Renal cortical epithelial cell (primary cell): Measurements from ENCODE around the gene NEK1. TPM values are rescaled to one million over a fixed set of nuclear protein-coding genes. Genes with fewer than 3 reads are reported as not detected.
"Not testable (repeated sequence)": the region's sequence is repeated elsewhere in the genome, so short reads cannot be mapped to it uniquely, and the experiment has no call there.

Experiments
- DNase-seq: peaks from one replicate; pipeline ENCODE4 v3.0.0-alpha.2; 2011; ENCODE audit warnings: low read depth
- total RNA-seq: library from RNA; depleted of rRNA; stranded (reverse); fragments of >200 nt; gene quantifications from 2 replicates; pipeline ENCODE4 v1.2.3, GENCODE V29; 2014

The NEK1 gene
- total RNA-seq, 1 donor from 2014 or later, result 20.2 TPM

DNA sequence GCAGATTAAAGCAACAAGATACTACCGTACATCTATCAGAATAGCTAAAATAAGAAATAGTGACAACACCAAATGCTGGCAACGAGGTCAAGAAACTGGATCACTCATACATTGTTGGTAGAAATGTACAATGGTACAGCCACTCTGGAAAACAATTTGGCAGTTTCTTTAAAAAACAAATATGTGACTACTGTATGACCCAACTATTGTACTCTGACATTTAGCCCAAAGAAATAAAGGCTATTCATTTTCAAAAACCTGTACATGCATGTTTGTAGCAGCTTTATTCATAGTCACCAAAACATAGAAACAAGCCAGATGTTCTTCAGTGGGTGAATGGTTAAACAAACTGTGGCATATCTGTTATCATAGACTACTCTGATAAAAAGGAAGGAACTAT is 16.2 kb upstream of the NEK1 start:
- no peak for DNase-seq

DNA sequence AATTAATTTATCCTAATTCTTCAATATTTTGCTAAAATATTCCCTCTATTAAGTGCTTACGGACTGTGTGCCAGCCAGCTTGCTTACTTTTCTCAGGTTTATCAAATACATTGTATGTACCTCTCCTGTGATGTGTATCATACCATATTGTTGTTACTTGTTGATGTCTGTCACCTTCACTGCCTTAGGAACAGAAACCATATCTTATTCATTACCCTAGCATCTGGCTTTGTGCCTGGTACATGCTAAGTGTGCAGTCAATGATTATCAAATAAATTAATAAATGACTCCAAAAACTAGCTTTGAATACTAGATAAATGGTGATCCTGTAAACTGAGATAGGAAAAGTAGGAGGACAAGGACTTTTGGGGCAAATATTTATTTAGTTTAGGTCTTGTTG is 14.9 kb upstream of the NEK1 start:
- peak; percentile 91 for DNase-seq

DNA sequence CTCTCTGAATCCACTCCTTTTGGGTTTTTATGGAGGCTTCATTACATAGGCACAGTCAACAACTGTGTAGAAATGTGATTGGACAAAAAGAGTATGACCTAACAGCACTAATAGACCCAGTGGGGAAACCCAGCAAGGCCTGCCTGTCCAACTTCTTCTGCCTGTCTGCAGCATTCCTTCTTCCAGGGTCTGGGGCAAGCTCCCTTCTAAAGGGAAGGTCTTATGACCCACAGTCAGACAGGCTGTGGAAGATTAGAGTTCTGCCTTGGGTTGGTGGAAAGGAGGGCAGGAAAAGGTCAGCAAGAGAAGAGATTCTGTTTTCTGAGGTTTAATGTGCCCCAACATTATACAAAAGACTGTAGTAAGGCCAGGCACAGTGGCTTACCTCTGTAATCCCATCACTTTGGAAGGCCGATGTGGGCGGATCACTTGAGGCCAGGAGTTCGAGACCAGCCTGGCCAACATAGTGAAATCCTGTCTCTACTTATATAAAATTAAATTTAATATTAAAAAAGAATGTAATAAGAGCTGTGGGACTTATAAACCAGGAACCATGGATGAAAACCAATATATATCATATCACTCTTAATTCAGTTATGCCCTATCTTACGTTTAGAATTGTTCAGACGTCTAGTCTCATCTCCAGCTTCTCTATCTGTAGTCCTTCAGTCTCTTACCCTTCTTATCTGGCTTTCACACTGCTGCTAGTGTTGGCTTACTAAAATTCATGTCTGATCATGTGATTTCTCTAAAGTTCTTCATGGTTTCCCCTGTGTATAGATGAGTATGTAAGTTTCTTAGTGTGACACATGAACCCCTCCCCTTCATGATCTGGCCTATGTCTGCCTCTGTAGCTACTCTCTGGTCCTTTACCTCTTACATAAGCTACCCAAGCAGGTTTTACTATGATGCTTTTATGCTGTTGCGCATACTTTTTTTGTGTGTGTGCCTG is 14.2 kb upstream of the NEK1 start:
- DNase-seq, result peak; percentile 56

DNA sequence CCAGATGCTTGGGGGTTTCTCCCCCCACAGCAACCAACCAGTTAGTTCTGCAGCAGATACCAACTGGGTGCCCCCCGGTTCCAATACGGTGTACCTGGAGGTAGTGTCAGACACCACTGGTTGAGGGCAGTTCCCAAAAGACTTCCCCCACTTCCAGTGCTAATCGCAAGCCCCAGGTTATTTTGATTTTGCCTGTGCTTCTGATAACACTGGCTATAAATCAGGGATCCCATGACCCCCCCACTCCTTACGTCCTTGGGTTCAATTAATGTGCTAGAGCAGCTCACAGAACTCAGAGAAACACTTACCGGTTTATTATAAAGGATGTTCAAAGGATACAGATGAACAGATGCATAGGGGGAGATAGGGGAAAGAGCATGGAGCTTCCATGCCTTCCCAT is 13.5 kb upstream of the NEK1 start:
- no peak for DNase-seq

DNA sequence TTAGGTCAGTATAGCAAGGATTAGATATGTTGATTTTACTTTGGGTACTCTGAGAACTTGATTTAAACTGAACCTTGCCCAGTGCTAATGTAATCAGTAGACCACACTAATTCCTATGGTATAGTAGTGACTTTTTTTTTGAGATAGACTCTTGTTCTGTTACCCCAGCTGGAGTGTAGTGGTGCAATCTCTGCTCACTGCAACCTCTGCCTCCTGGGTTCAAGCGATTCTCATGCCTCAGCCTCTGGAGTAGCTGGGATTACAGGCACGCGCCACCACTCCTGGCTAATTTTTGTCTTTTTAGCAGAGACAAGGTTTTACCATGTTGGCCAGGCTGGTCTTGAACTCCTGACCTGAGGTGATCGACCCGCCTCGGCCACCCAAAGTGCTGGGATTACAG is 11.6 kb upstream of the NEK1 start:
- not testable (repeated sequence) for DNase-seq

DNA sequence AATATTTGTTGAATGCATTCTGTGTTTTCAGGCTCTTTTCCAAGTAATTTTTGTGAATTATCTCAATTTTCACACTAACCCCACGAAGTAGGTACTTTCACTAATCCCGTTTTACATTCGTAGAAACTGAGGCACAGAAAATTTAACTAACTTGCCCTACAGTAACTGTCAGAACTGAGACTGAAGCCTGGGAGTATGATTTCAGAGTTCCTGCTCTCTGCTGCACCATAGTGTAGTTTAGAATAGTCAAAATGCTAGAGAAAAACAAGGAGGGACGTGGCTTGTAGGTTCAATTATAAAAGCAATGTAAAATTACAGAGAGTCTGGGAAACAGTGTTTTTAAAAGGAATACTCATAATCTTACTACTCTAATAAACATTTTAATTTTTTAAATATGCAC is 10.2 kb upstream of the NEK1 start:
- DNase-seq, result no peak

DNA sequence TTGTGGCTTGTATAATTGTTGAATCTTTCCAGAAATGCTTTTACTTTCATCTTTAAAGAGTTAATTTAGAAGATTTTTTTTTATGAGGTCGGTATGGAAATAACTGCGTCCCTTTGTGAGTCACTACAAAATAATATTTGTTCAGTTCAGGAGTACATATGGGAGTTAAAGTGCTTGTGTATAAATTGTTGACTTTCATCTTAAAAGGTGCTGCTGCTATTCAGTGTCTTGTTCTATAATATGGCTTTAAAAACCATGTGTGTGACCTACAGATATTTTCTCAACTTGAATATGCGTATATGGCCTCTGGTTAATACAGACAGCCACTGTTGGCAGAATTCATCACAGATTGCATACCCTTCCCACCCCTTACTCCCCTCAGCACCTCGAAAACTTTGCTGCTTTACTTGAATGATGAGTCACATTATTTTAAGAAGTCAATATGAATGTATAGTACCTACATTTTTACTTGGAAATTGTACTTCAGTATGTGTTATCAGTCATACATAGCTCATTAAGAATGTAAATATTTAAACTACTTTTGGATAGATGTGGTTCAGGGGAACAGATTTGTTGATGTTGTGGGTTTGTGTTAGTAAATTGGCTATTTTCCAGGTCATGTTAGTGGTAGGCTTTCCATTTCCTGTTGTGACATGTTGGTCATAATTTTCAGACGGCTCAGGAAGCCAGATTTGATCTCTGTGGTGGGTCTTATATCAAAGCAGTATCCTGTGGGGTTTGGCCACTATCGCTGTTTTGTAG is 9.5 kb upstream of the NEK1 start:
- DNase-seq, result peak; percentile 76

DNA sequence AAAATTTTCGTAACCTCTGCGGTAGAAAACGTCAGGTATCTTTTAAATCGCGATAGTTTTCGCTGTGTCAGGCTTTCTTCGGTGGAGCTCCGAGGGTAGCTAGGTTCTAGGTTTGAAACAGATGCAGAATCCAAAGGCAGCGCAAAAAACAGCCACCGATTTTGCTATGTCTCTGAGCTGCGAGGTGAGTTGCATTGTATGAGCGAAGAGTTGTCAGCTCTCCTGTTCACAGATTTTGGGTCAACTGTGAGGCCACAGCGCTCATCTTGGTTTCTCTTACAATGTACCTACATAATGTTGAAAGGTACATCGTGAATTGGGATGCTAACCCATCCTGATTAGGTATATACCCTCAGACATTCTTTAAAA is 8.5 kb upstream of the NEK1 start:
- peak; percentile 32 for DNase-seq

DNA sequence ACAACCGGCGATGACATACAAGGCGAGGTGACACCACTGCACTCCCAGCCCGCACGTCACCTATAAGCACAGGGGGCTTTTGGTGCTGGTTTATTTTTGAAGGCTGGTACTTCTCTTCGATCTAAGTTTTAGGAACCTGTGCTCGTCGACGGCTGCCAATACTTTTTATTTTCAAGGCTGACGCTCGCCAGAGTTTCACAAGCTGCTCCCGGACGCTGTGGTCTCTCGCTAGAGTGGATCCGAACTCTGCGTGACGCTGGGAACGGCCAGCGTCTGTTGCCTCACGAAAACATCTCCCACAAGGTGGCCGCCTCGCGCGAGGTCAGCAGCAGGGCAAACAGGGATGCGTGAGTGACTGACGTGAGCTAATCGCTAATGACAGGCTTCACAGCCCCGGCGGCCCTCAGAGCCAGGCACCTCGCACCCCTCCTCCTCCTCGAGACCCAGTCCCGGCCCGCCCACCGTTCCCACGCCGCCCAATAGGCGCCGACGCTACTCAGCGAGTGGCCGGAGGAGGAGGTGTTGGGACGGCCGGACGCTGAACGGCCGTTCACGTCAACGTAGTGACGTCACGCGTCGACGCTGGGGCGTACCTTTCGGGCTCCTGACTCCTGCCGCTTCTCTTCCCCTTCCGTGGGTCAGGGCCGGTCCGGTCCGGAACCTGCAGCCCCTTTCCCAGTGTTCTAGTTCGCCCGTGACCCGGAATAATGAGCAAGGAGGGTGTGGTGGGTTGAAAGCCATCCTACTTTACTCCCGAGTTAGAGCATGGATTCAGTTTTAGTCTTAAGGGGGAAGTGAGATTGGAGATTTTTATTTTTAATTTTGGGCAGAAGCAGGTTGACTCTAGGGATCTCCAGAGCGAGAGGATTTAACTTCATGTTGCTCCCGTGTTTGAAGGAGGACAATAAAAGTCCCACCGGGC is 7.8 kb upstream of the NEK1 start, which contains the start of gene CLCN3:
CLCN3 (plus strand) TSS at position 621 of the 922 bp plus-strand sequence. CDS start 15,351 bp downstream, outside the sequence.
- DNase-seq, result peak; percentile 93

DNA sequence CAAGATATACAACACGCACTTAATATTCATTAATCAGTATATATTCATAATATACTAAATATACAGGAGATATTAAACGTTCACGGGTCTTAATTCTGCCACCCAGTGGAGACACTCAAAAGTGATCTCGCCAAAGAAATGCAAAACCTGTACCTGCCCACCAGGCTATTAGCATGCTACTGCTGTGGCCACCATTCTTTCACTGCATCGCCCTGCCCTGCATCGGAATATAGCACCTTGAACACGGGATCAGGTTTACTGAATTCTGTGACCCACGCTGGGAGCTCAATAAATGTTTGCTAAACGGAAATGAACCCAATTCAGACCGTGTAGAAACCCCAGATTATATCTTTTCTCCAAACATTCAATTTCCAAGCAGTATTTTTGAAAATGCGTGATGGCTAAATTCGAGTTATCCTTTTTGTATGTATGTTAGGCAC is 7.2 kb upstream of the NEK1 start:
- peak; percentile 73 for DNase-seq

DNA sequence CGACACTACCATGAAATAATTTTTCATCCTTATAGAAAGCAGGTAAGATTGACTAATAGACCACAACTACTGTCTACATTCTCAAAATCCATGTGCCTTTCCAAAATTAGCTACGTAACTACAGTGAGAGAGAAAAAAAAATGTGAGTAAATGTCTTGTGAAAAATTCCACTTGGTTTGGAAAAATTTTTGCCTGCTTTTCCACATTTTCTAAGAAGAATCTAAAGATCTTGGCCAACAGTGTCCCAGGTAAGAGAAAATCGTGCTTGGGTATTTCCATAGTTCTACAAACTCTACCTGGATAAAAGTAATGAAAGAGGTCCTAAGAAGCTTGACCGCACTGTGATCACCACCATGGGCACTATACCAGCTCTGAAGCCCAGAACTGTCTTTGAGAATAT is 6.6 kb upstream of the NEK1 start:
- no peak for DNase-seq

DNA sequence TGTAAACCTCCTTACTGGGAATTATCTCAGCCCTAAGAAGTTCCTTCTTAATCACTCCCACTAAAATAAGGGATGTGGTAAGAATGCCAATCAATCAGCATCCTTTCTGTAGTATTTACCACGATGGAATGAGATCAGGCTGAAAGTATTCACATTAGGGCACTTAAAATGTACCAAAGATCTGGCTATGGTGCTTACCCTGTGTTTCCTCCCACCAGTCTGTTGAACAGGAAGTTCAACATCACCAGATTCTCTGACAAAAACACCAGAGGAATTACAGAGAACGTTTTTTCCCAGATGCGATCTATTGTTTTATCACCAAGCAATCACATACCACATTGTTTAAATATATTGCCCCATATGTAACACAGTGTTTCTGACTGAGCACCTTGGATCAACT is 5.9 kb upstream of the NEK1 start:
- DNase-seq, result peak; percentile 51

DNA sequence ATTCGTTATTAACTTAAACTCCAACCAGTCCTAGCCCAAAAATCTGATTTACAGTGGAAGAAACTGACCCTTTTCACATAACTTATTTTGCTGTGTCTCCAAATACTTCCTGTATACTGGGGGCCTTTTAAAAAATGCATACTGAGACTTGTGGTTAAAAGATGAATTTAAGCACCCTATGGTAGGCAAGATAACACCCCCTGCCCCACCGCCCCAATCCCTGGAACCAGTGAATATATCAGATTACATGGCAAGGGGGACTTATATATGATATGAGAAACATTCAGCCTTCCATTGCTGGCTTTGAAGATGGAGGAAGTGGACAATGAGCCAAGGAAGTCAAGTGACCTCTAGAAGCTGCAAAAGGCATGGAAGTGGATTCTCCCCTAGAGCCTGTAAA is 4.9 kb upstream of the NEK1 start:
- DNase-seq, result no peak

DNA sequence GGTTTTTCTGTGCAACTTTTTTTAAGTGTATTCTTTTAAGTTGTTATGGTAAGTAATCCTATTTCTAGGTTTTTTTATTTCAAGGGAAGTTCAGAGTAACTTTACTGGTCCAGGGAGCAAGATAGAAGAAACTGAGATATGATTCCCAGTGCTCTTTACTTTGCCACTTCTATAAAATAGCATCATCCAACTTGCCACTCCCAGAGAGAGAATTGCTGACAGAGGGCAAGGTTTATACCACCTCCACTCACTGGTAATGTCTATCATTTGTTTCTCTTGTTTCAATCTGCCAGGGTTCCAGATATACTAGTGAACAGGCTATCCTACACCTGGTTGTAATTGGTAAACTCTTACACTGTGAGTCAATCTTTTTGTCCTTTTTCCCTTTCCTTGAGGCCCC is 4.5 kb upstream of the NEK1 start:
- DNase-seq, result no peak

DNA sequence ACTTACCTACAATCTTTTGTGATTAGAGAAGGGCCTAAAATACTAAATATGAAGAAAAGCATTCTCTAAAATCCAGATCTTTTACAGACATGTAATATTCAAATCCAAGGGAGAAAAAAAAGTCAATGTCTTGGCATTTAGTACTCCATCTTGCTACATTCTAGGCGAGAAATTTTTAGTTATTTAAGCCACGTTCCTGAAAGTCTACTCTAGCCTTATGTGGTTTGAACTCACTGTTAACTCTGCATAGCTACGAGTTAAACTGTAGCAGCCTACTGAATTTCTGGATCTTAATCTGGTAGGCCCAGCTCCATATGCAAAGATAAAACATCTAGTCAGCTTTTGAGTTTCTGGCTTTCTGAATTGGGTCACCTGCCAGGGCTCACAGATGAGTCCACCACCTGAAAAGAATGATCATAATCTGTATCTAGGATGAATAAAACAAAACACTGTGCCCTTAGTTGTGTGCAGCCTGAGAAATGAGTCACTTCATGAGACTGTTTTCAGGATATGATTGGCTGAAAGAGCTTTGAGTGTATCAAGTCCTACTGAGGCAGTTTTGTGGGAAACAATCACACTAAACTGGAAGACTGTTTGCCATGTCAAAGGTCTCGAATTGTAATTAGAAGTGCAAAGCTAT is 3.2 kb upstream of the NEK1 start:
- DNase-seq, result peak; percentile 72

DNA sequence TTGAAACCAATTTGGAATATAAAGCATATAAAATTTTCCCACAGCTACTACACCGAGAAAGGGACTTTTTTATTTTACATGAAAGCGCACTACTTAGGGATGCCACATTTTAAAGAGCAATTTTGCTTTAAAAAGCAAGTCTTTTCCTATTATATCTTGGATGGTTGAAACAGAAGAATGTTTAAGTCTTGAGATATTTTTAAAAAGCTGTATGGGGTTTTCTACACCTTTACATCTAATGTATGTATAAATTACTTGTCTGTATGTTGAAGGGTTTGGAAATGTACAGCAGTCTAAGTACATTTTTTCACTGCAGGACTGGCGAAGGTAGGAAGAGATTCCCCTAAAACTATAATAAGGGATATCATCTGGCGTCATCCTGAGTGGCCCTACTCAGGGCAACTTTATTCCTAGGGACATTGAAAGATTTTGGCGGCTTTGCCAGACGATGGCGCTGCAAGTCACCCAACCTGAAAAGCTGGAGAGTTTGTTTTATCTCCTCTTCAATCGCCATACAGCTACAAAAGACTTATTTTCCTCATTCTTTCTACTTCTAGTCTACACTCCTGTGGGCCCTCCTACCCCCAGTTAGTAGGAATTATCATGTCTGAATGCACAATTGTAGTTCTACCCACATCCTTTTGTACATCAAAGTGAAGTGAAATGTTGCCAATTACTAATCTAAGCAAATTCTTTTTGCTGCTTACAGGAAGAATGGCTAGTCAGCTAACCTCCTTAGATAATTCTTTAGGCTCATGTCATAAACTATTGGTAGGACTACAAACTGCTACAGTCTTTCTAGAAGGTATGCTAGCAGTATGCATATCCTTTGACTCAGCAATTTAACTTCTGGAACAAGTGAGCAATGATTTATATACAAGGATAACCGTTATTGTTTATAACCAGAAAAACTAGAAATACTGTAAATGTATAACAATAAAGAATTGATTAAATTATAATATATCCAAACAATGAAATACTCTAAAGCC is 782 bp upstream of the NEK1 start:
- DNase-seq, result peak; percentile 67

DNA sequence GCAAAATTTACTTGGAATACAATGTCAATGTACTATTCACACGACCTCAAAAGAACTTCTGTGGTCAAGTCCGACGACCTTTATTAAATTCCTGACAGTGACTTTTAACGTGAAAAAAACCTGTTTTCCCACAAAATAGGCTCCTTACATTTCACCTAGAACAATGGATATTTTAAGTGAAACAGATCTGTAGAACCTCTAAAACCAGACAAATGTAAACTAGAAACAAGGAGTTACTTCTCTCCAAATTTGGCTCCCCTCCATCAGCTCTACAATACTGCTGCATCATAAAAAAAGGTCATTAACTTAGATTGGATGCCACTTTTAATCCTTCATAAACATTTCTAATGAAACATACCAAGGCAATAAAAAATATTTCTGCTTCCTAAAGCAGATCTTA is 1.2 kb downstream of the NEK1 start:
- peak; percentile 26 for DNase-seq

DNA sequence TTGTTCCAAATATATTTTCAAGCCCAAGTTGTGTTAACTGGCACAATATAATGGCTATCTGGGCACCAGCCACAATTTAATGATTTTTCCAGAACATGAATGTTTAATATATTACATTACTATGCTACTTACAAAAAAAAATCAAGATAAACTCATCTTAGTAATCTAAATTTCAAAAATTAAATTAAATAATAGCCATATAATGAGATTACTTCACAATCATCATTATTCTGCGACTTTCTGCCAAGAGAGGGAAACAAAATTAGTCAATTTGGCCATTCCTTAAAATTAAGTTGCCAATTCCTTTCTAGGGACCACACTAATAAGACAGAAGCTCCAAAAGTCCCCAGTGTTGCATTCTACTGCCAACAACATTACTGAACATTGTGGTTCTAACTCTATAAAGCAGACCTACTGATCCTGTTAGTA is 7.5 kb downstream of the NEK1 start:
- no peak for DNase-seq

DNA sequence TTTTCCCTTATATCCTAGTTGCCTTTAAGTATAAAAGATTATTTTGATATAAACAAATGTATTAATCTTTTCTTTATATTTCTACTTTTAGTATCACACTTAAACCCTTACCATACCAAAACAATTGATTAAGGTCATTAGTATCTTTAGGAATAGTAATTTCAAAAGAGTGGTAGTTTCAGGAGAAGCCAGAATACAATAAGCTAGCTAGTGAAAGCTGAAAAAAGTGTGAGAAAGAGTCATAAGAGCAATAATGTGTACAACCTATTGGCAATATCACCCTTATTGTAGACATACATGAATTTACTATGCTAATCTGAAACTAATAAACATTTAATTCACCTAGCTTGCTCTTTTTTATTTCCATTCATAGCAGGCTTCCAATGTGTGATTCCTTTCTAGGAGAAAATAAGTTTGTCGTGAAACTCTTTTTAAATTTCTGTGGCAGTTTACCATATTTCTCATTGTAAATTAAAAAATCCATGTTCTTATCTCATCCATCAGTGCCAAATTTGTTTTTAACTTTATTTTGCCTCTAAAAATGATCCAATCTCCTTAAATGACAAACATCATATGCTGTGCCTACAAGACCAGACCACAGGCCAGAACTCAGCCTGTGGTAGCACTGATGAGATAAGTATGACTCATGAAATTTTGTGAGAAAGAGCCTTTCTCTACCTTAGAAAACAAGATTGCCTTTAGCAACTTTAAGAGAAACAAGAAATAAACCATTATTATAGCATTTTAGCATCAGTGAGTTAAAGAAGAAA is 8.1 kb downstream of the NEK1 start:
- peak; percentile 86 for DNase-seq
